ENCODE results near the gene SLC35F6.
A peak's percentile ranks its signal among the peaks of the same experiment; 100 is the strongest.

Gene SLC35F6

GRCh38 chr2:26720322-26721114 is 43.6 kb upstream of the SLC35F6 start:
- peak overlapping the region; percentile 82 for H3K27ac ChIP-seq
- TF ChIP-seq CTCF (conservative IDR thresholded peaks at IDR 0.05) = no peak

- H3K27ac ChIP-seq = peak overlapping the region; percentile 82
Measured at GRCh38 chr2:26721115-26722032, 42.7 kb upstream of the SLC35F6 start.

GRCh38 chr2:26722328-26722727 is 41.8 kb upstream of the SLC35F6 start:
- no peak for TF ChIP-seq CTCF (conservative IDR thresholded peaks at IDR 0.05)
- peak overlapping the region; percentile 82 for H3K27ac ChIP-seq

More at GRCh38 chr2:26721115-26722032, 42.7 kb upstream of the SLC35F6 start:
- no peak for TF ChIP-seq CTCF (conservative IDR thresholded peaks at IDR 0.05)

DNA sequence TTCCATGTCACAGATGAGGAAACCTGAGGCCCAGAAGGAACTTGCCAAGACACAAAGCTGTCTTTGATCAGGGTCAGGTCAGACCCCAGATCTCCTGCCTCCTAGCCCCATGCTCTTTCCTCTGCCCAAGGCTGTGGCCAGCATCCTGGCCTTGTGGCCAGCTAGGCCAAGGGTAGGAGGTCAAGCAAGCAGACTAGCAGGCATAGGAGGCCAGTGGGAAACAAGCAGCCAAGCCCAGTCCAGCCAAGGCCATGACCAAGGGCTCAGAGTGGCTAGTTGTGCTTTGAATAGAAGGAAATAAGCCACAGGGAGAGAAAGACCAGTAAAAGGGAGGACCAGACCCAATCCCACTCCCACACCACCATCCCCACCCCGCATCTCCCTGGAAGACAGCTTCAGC is 41.2 kb upstream of the SLC35F6 start:
- H3K27ac ChIP-seq = no peak overlapping the region; the same call in 1 of the 2 replicates
- no peak for TF ChIP-seq CTCF (conservative IDR thresholded peaks at IDR 0.05)

GRCh38 chr2:26723475-26723874 is 40.6 kb upstream of the SLC35F6 start:
- peak overlapping the region; percentile 24; the same call in 1 of the 2 replicates for H3K27ac ChIP-seq
- no peak for TF ChIP-seq CTCF (conservative IDR thresholded peaks at IDR 0.05)

DNA sequence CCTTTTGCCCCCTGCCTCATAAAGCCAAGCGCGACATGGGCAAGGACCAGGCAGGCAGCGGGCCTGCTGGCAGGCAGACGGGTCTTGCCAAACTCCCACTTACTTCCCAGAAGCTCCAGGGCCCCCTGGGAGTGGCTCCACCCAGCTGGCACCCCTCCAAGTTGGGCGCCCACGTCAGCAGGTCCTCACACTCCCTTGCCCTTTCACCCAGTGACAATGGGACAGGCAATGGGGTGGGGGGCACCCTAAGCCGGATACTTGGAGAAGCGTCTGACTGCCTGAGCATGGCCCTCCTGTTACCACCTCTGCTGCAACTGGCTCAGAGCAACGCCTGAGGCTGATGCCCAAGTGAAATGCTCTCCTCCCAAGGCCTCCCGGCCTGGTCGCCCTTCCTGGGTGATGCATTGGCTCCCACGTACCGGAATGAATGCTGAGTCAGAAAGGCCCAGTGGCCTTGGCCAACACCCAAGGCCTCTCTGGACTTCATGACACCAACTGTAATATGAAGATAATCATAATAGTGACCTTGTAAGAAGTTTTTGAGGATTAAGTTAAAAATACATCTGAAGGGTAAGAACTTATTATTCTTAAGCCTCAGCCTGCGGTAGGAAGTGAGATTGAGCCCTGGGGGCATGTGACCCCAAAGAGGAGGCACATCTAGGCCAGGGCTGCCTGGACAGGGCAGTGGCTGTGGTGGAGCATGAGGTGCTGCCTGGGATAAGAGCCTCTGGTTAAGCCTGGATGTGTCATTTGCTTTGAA is 39.9 kb upstream of the SLC35F6 start:
- peak overlapping the region; percentile 24; the same call in 1 of the 2 replicates for H3K27ac ChIP-seq
- TF ChIP-seq CTCF (conservative IDR thresholded peaks at IDR 0.05) = no peak
